ENCODE results near the gene CDC25C. TPM values are rescaled to one million over a fixed set of nuclear protein-coding genes. Genes with fewer than 3 reads are reported as not detected.

CDC25C gene
- total and polyA plus RNA-seq, 9 of the 15 experiments (the other 6 are each of a cell fraction or from before 2014, with no cell fraction given), result 19.1 to 63.7 (median 31.9) TPM

DNA sequence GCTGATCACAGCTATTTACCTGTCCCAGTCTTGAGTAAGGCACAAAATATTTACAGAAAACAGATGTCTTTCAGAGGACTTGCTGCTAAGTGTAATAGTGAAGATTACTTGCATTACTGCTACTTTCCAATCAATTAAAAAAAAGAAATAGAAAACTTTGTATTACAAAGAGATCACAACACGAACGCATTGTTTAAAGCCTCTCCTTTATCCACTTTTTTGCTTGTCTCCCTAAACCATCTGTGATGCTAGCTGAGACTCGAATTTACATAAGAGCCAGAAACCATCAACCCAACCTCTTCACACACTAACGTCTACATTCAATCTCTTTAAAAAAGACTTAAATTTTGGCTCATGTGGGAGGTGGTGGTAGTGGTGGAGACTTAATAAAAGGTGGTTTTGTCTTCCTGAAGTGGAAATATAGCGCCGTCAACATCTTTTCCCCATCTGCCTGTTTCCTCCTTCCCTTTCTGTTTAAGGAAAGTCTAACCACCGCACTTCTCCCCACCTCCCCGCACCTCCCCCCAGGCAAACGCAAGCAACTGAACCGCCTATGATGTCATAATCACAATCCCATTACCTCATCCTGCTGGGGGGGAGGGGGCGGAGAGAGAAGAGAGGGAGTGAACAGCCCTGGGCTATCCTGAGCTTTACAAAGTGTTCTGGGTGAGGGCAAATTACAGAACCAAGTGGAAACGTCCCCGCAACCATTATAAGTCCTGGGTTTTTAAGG is 5.5 kb upstream of the CDC25C start (continued):
- TF ChIP-seq, protein P1, sequence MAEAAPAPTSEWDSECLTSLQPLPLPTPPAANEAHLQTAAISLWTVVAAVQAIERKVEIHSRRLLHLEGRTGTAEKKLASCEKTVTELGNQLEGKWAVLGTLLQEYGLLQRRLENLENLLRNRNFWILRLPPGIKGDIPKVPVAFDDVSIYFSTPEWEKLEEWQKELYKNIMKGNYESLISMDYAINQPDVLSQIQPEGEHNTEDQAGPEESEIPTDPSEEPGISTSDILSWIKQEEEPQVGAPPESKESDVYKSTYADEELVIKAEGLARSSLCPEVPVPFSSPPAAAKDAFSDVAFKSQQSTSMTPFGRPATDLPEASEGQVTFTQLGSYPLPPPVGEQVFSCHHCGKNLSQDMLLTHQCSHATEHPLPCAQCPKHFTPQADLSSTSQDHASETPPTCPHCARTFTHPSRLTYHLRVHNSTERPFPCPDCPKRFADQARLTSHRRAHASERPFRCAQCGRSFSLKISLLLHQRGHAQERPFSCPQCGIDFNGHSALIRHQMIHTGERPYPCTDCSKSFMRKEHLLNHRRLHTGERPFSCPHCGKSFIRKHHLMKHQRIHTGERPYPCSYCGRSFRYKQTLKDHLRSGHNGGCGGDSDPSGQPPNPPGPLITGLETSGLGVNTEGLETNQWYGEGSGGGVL (CRISPR knock-in tag; IDR thresholded peaks at IDR 0.05), result no peak
- TF ChIP-seq, protein P2, sequence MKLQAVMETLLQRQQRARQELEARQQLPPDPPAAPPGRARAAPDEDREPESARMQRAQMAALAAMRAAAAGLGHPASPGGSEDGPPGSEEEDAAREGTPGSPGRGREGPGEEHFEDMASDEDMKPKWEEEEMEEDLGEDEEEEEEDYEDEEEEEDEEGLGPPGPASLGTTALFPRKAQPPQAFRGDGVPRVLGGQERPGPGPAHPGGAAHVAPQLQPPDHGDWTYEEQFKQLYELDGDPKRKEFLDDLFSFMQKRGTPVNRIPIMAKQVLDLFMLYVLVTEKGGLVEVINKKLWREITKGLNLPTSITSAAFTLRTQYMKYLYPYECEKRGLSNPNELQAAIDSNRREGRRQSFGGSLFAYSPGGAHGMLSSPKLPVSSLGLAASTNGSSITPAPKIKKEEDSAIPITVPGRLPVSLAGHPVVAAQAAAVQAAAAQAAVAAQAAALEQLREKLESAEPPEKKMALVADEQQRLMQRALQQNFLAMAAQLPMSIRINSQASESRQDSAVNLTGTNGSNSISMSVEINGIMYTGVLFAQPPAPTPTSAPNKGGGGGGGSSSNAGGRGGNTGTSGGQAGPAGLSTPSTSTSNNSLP (IDR thresholded peaks at IDR 0.05; ENCODE audit: borderline replicate concordance, low read depth, low read length), result no peak
- TF ChIP-seq ILK (tag; IDR thresholded peaks at IDR 0.05; ENCODE audit: borderline replicate concordance, low read depth) (no peak), MYNN (IDR thresholded peaks at IDR 0.05) (no peak), MYNN (CRISPR knock-in tag; IDR thresholded peaks at IDR 0.05) (no peak), CSDE1 (IDR thresholded peaks at IDR 0.05) (peak in 1 of 2 experiments; percentile 92; a peak in 2 of 4 replicates), ZNF12 (CRISPR knock-in tag; IDR thresholded peaks at IDR 0.05) (no peak), ZNF77 (CRISPR knock-in tag; IDR thresholded peaks at IDR 0.05) (no peak), ZNF24 (IDR thresholded peaks at IDR 0.05) (no peak), KLF13 (tag; IDR thresholded peaks at IDR 0.05; ENCODE audit: borderline replicate concordance, low read depth) (peak; percentile 83; the same call in 1 of the 2 replicates), CEBPG (CRISPR knock-in tag; IDR thresholded peaks at IDR 0.05) (no peak), CEBPG (tag; conservative IDR thresholded peaks at IDR 0.05 in 1 of 2, IDR thresholded peaks at IDR 0.05 in 1 of 2) (peak; percentile 86 to 93), SIN3B (IDR thresholded peaks at IDR 0.05; ENCODE audit: low read depth) (no peak; the same call in 1 of the 2 replicates), NONO (IDR thresholded peaks at IDR 0.05; ENCODE audit: low read depth in 2 of 2, low read length in 1 of 2) (no peak), GTF2F1 (IDR thresholded peaks at IDR 0.05; ENCODE audit: low read depth, low read length) (no peak), DMBX1 (CRISPR knock-in tag; IDR thresholded peaks at IDR 0.05; ENCODE audit: borderline replicate concordance) (no peak), ETS2 (tag; IDR thresholded peaks at IDR 0.05; ENCODE audit: borderline replicate concordance, poor library complexity, severe bottlenecking) (no peak), MYC (IDR thresholded peaks at IDR 0.05; ENCODE audit: low read depth, low read length) (0 out of 2 replicates have a peak, but pooled peaks have one; percentile 50), MYC (CRISPR knock-in tag; IDR thresholded peaks at IDR 0.05; ENCODE audit: borderline replicate concordance, low read depth) (no peak)
- TF ChIP-seq, protein P3, sequence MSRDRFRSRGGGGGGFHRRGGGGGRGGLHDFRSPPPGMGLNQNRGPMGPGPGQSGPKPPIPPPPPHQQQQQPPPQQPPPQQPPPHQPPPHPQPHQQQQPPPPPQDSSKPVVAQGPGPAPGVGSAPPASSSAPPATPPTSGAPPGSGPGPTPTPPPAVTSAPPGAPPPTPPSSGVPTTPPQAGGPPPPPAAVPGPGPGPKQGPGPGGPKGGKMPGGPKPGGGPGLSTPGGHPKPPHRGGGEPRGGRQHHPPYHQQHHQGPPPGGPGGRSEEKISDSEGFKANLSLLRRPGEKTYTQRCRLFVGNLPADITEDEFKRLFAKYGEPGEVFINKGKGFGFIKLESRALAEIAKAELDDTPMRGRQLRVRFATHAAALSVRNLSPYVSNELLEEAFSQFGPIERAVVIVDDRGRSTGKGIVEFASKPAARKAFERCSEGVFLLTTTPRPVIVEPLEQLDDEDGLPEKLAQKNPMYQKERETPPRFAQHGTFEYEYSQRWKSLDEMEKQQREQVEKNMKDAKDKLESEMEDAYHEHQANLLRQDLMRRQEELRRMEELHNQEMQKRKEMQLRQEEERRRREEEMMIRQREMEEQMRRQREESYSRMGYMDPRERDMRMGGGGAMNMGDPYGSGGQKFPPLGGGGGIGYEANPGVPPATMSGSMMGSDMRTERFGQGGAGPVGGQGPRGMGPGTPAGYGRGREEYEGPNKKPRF (IDR thresholded peaks at IDR 0.05; ENCODE audit: low read depth, low read length), result no peak
- TF ChIP-seq, protein P4, sequence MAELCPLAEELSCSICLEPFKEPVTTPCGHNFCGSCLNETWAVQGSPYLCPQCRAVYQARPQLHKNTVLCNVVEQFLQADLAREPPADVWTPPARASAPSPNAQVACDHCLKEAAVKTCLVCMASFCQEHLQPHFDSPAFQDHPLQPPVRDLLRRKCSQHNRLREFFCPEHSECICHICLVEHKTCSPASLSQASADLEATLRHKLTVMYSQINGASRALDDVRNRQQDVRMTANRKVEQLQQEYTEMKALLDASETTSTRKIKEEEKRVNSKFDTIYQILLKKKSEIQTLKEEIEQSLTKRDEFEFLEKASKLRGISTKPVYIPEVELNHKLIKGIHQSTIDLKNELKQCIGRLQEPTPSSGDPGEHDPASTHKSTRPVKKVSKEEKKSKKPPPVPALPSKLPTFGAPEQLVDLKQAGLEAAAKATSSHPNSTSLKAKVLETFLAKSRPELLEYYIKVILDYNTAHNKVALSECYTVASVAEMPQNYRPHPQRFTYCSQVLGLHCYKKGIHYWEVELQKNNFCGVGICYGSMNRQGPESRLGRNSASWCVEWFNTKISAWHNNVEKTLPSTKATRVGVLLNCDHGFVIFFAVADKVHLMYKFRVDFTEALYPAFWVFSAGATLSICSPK (IDR thresholded peaks at IDR 0.05; ENCODE audit: borderline replicate concordance), result no peak

All from K562 (cell line).